GM21390 (cell line): Measurements from ENCODE around the gene GPC6.

Experiments
- ATAC-seq: cut with Tn5 transposase; IDR thresholded peaks from one replicate; pipeline ENCODE4 v1.9.1; 2021; ENCODE audit not compliant: unreplicated experiment

Gene GPC6

GRCh38 chr13:93673885-93674284 lies 447.3 kb downstream of the GPC6 start:
- ATAC-seq, result no peak

GRCh38 chr13:93674337-93674755 lies 447.7 kb downstream of the GPC6 start:
- ATAC-seq, result no peak

GRCh38 chr13:93680329-93680728 lies 453.7 kb downstream of the GPC6 start:
- no peak for ATAC-seq

GRCh38 chr13:93685900-93686299 lies 459.3 kb downstream of the GPC6 start:
- no peak for ATAC-seq

GRCh38 chr13:93686399-93686798 lies 459.8 kb downstream of the GPC6 start:
- ATAC-seq, result no peak

- ATAC-seq, result no peak
These were observed 460.7 kb downstream of the GPC6 start for GRCh38 chr13:93687261-93687660.

- ATAC-seq, result no peak
These were observed 462.7 kb downstream of the GPC6 start for GRCh38 chr13:93689333-93689732.

- ATAC-seq, result no peak
These were observed 463.5 kb downstream of the GPC6 start for GRCh38 chr13:93690139-93690538.

GRCh38 chr13:93698016-93698613 lies 471.5 kb downstream of the GPC6 start:
- ATAC-seq, result no peak

GRCh38 chr13:93700115-93700514 lies 473.5 kb downstream of the GPC6 start:
- ATAC-seq, result no peak

GRCh38 chr13:93708308-93709075 lies 481.9 kb downstream of the GPC6 start:
- no peak for ATAC-seq

- ATAC-seq, result no peak
These were observed 483.1 kb downstream of the GPC6 start for GRCh38 chr13:93709506-93710244.

- ATAC-seq, result no peak
These were observed 487.6 kb downstream of the GPC6 start for GRCh38 chr13:93714171-93714570.

GRCh38 chr13:93715866-93716265 lies 489.3 kb downstream of the GPC6 start:
- no peak for ATAC-seq

- ATAC-seq, result no peak
These were observed 490.0 kb downstream of the GPC6 start for GRCh38 chr13:93716623-93717022.

- no peak for ATAC-seq
These were observed 494.9 kb downstream of the GPC6 start for GRCh38 chr13:93721483-93721882.

GRCh38 chr13:93723316-93723715 lies 496.7 kb downstream of the GPC6 start:
- no peak for ATAC-seq

GRCh38 chr13:93724187-93724586 lies 497.6 kb downstream of the GPC6 start:
- no peak for ATAC-seq

- no peak for ATAC-seq
These were observed 499.8 kb downstream of the GPC6 start for GRCh38 chr13:93726173-93726957.

- ATAC-seq, result no peak
These were observed 500.9 kb downstream of the GPC6 start for GRCh38 chr13:93727211-93728141.
